ENCODE measurements around the gene FIP1L1.

GRCh38 chr4:53453385-53453784, 75.9 kb downstream of the FIP1L1 start:
- TF ChIP-seq GATA2 (IDR thresholded peaks at IDR 0.05; ENCODE audit: low read depth, low read length) (no peak), GATA3 (IDR thresholded peaks at IDR 0.05; ENCODE audit: low read depth, low read length) (no peak)

All from SH-SY5Y (cell line).